Activated CD4-positive, alpha-beta T cell treated with anti-CD3 and anti-CD28 coated beads, Interleukin-2, amount 10 ng/mL, durations not matched to agents 7 days and 5 days (primary cell): ENCODE measurements around the gene COA8. TPM values are rescaled to one million over a fixed set of nuclear protein-coding genes. Genes with fewer than 3 reads are reported as not detected.

Experiments used
- CTCF ChIA-PET: fragments of 350-600 bp; sonication (Branson Sonifier 250); formaldehyde crosslinking; loops from one replicate; lab custom pipeline; 2021; ENCODE audit warnings: antibody characterized with exemption; lab: Charles Lee
- POLR2A ChIA-PET: fragments of 350-600 bp; sonication (Branson Sonifier 250); formaldehyde crosslinking; loops from one replicate; lab custom pipeline; 2021; ENCODE audit warnings: antibody characterized with exemption; lab: Charles Lee
- DNase-seq: peaks from one replicate; pipeline ENCODE4 v3.0.0-alpha.2; 2020
- H3K27ac Mint-ChIP-seq: one replicate; pipeline ENCODE4 v1.8.0; 2021; ENCODE audit warnings: mild to moderate bottlenecking, moderate library complexity, mixed read lengths
- H3K27me3 Mint-ChIP-seq: one replicate; pipeline ENCODE4 v1.8.0; 2021; ENCODE audit warnings: mixed read lengths
- H3K36me3 Mint-ChIP-seq: one replicate; pipeline ENCODE4 v1.8.0; 2021; ENCODE audit warnings: low read depth, mixed read lengths
- H3K4me1 Mint-ChIP-seq: one replicate; pipeline ENCODE4 v1.8.0; 2021; ENCODE audit warnings: mixed read lengths
- H3K4me3 Mint-ChIP-seq: one replicate; pipeline ENCODE4 v1.8.0; 2021; ENCODE audit warnings: mild to moderate bottlenecking, moderate library complexity, mixed read lengths
- H3K9me3 Mint-ChIP-seq: one replicate; pipeline ENCODE4 v1.8.0; 2021; ENCODE audit warnings: mixed read lengths
- total RNA-seq, 2 experiments: library from RNA; stranded (reverse); gene quantifications; one replicate each; pipeline ENCODE4 v1.2.3, GENCODE V29; 2021

COA8 gene
- total RNA-seq, 2 experiments from 2014 or later: 24.7 to 24.9 TPM

- H3K27me3 Mint-ChIP-seq: no peaks in the 10 kb centered on the region
- CTCF ChIA-PET: interaction anchor here (0.6 to 1.7 kb wide), 7 partner anchors 9 to 457 kb away, joined by 3 to 7 read pairs (median 4); no protein-coding TSS in a partner anchor
- H3K36me3 Mint-ChIP-seq: peaks cover 27% of the 10 kb centered on the region
- no peaks in the 10 kb centered on the region for H3K9me3 Mint-ChIP-seq
- peak overlapping the region; percentile 90 for H3K27ac Mint-ChIP-seq
- POLR2A ChIA-PET: interaction anchor here (0.7 to 1.0 kb wide), 3 partner anchors 40 to 322 kb away, joined by 3 to 4 read pairs (median 3); partner anchors contain the start of gene CKB
- H3K4me1 Mint-ChIP-seq: peaks cover 67% of the 10 kb centered on the region
- peak overlapping the region; percentile 92 for H3K4me3 Mint-ChIP-seq
- DNase-seq: no peak
Observed at GRCh38 chr14:103562179-103562428, 656 bp upstream of the COA8 start.

DNA sequence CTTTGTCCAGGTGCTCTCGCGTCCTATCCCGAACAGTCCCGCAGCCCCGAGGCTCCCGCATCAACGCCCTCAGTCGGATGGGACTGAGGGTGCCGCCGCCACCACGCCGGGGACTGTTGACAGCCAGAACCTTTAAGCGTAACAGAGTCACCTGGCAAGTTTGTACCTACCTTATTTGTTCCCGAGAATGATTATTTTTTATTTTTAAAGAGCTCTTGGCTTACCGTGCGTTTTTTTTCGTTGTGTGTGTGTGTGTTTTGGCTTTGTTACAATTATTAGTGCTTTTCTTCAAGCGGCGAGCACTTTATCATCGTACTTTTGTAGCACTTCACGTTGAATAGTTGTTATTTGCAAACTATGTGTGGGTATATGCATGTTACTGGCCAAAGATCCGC is 463 bp downstream of the COA8 start:
- peaks cover 62% of the 10 kb centered on the region for H3K4me1 Mint-ChIP-seq
- ChIA-PET POLR2A (no interaction called here), CTCF (no interaction called here)
- peaks cover 24% of the 10 kb centered on the region for H3K36me3 Mint-ChIP-seq
- no peaks in the 10 kb centered on the region for H3K27me3 Mint-ChIP-seq
- no peak for DNase-seq
- H3K4me3 Mint-ChIP-seq: peak overlapping the region; percentile 88
- H3K9me3 Mint-ChIP-seq: no peaks in the 10 kb centered on the region
- peak overlapping the region; percentile 91 for H3K27ac Mint-ChIP-seq

GRCh38 chr14:103563844-103564505 is 1.2 kb downstream of the COA8 start:
- POLR2A ChIA-PET: no interaction called here
- Mint-ChIP-seq H3K4me3 (peak overlapping the region; percentile 88), H3K27ac (peak overlapping the region; percentile 42), H3K36me3 (peaks cover 19% of the 10 kb centered on the region), H3K9me3 (no peaks in the 10 kb centered on the region), H3K4me1 (peaks cover 56% of the 10 kb centered on the region), H3K27me3 (no peaks in the 10 kb centered on the region)
- DNase-seq: no peak
- CTCF ChIA-PET: interaction anchor here (0.6 to 0.9 kb wide), 3 partner anchors 13 to 268 kb away, joined by 3 to 4 read pairs (median 3); no protein-coding TSS in a partner anchor

- peaks cover 24% of the 10 kb centered on the region for H3K4me1 Mint-ChIP-seq
- CTCF ChIA-PET: interaction anchor here (0.6 to 1.5 kb wide), 3 partner anchors 9 to 48 kb away, joined by 4 read pairs; no protein-coding TSS in a partner anchor
- DNase-seq: no peak
- no peaks in the 10 kb centered on the region for H3K27me3 Mint-ChIP-seq
- POLR2A ChIA-PET: no interaction called here
- no peaks in the 10 kb centered on the region for H3K36me3 Mint-ChIP-seq
- no peak overlapping the region for H3K27ac Mint-ChIP-seq
- H3K4me3 Mint-ChIP-seq: no peak overlapping the region
- no peaks in the 10 kb centered on the region for H3K9me3 Mint-ChIP-seq
Observed at GRCh38 chr14:103568952-103569351, 6.2 kb downstream of the COA8 start.

DNA sequence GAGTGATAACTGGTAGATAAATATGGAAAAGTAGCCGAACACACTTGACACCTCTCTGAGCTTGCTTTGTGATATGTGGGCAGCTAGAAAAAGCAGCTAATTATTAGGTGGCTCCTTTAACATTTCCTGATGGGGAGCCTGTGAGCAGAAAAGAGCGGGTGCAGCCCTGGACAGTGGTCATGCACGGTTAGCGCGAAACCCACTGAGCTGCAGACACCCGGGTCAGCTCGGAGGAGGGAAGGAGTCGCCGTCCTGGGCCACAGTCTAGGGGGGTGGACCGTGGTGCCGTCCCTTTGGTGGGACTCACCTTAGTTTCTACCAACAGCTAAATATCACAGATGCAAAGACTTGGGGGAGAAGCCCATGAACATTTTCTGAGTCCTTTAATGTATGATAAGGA is 6.6 kb downstream of the COA8 start:
- no peak for DNase-seq

GRCh38 chr14:103574104-103574503 is 11.3 kb downstream of the COA8 start:
- no peak for DNase-seq
- Mint-ChIP-seq H3K4me1 (peaks cover 1% of the 10 kb centered on the region), H3K27me3 (no peaks in the 10 kb centered on the region), H3K4me3 (no peak overlapping the region), H3K9me3 (no peaks in the 10 kb centered on the region), H3K27ac (no peak overlapping the region), H3K36me3 (peaks cover 14% of the 10 kb centered on the region)
- ChIA-PET POLR2A (no interaction called here), CTCF (interaction anchor here (1.4 kb wide), 1 partner anchor 12 kb away, joined by 7 read pairs; the partner anchor contains the start of genes BAG5 and COA8)

More for the DNA sequence above, 6.6 kb downstream of the COA8 start:
- ChIA-PET CTCF (interaction anchor here (0.6 to 1.2 kb wide), 2 partner anchors 10 to 42 kb away, joined by 4 read pairs; no protein-coding TSS in a partner anchor), POLR2A (no interaction called here)
- Mint-ChIP-seq H3K27me3 (no peaks in the 10 kb centered on the region), H3K36me3 (peaks cover 4% of the 10 kb centered on the region), H3K9me3 (no peaks in the 10 kb centered on the region), H3K4me1 (peaks cover 21% of the 10 kb centered on the region), H3K4me3 (no peak overlapping the region), H3K27ac (no peak overlapping the region)

DNA sequence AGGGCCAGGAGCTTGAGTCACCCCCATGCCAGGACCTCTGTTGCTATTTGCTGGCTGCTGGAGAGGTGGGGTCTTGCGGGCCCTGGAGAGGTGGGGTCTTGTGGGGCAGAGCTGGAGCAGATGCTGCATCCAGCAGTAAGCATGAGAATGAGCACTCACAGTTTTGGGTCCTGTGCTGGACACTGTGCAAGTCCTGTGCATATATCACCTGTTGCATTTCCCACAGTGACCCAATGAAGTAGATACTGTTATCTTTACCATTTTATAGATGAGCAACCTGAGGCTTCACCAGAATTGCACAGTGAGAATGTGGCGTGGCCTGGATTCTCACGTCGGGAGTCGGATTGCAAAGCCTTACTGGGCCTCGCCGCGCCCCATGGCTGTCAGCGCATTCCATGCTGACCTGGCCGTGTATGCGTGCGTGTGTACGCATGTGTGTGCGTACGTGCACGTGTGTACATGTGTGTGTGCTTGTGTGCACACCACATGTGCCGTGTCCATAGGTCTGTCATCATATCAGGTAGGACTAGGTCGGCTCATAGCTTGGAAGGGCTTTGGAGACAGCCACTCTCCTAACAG is 12.0 kb downstream of the COA8 start:
- Mint-ChIP-seq H3K36me3 (peaks cover 14% of the 10 kb centered on the region), H3K9me3 (no peaks in the 10 kb centered on the region), H3K27ac (no peak overlapping the region), H3K4me3 (no peak overlapping the region), H3K4me1 (peaks cover 1% of the 10 kb centered on the region), H3K27me3 (no peaks in the 10 kb centered on the region)
- DNase-seq: no peak
- ChIA-PET CTCF (interaction anchor here (1.1 to 1.4 kb wide), 2 partner anchors 13 to 499 kb away, joined by 4 to 7 read pairs; partner anchors contain the start of genes BAG5 and COA8), POLR2A (no interaction called here)

DNA sequence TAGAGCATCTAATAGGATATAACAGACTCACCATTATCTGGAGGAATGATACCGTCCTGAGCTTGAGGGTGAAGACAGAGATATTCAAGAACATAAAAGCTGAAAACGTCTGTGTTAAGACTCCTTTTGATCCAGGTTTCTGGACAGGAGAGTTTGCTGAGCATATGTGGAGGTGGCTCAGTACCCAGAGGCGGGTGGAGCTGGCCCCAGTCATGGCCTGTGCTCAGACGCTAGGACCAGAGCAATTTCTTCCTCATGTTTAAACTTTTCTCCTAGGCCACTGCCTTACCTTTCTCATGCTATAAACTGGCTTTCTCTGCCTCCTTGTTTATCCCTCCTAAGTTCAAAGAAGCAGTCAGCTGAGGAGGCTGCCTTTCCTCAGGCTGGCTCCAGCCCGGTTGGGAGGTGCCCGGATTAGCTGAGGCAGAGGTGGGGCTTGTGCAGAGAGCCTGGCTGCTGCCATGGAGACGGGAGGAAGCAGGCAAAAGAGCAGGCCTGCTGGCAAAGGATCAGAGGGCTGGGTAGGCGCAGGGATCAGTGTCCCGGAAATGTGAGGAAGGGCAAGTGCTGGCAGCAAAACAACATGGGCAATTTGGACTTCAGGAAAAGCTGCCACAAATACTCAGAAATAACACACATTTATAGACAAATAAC is 13.7 kb downstream of the COA8 start:
- H3K36me3 Mint-ChIP-seq: peaks cover 14% of the 10 kb centered on the region
- no peak for DNase-seq
- H3K27me3 Mint-ChIP-seq: no peaks in the 10 kb centered on the region
- H3K27ac Mint-ChIP-seq: no peak overlapping the region
- H3K4me1 Mint-ChIP-seq: peaks cover 1% of the 10 kb centered on the region
- no peaks in the 10 kb centered on the region for H3K9me3 Mint-ChIP-seq
- ChIA-PET POLR2A (no interaction called here), CTCF (interaction anchor here (1.2 kb wide), 1 partner anchor 32 kb away, joined by 3 read pairs; no protein-coding TSS in a partner anchor)
- no peak overlapping the region for H3K4me3 Mint-ChIP-seq

DNA sequence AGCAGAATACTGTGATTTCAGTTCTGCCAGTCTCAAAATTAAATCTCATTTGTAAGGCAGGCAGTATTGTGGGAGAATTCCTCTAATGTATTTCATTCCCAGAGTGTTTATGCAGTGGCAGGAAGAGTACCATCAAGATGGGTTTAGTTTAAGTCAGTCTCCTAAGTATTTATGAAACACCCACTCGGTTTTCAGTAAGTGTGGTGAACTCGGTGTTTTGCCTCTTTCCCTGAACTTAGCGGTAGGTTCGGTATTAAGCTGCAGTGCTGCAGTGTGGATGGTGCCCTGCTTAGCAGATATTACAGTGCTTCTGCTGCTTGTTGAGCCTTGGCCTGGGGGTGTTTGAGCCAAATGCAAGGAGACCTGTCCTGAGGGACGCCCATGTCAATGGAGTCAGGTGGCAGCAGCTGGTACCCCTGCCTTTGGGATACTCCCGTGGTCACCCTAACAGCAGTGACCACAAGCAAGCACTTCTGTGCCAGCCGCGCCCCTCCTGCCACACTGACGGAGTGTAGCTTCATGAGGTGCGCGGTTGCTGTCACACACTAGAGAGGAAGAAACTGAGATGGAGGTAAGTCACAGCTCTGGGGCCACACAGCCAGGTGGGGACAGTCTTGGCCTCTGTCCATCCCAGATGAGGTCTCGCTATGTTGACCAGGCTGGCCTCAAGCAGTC is 15.8 kb downstream of the COA8 start:
- DNase-seq: no peak
- H3K4me1 Mint-ChIP-seq: no peaks in the 10 kb centered on the region
- H3K27me3 Mint-ChIP-seq: no peaks in the 10 kb centered on the region
- H3K9me3 Mint-ChIP-seq: no peaks in the 10 kb centered on the region
- CTCF ChIA-PET: interaction anchor here (1.6 kb wide), 1 partner anchor 12 kb away, joined by 3 read pairs; no protein-coding TSS in a partner anchor
- POLR2A ChIA-PET: no interaction called here
- no peak overlapping the region for H3K4me3 Mint-ChIP-seq
- peaks cover 14% of the 10 kb centered on the region for H3K36me3 Mint-ChIP-seq
- H3K27ac Mint-ChIP-seq: no peak overlapping the region

DNA sequence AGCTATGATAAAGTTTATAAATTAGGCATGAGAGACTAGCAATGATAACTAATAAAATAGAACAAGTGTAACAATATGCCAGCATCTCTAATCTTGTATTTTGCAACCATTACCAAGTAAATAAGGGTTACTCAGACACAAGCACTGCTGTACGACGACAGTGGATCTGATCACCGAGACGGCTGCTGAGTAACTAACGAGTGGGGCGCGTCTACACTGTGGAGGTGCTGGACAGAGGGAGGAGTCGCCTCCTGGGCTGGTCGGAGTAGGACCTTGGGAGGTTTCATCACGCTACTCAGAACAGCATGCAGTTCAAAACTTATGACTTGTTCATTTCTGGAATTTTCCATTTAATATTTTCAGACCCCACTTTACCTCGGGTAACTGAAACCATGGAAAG is 18.4 kb downstream of the COA8 start:
- H3K27me3 Mint-ChIP-seq: no peaks in the 10 kb centered on the region
- no peak for DNase-seq
- no peaks in the 10 kb centered on the region for H3K4me1 Mint-ChIP-seq
- no peak overlapping the region for H3K27ac Mint-ChIP-seq
- POLR2A ChIA-PET: no interaction called here
- CTCF ChIA-PET: interaction anchor here (0.8 kb wide), 1 partner anchor 10 kb away, joined by 3 read pairs; no protein-coding TSS in a partner anchor
- H3K9me3 Mint-ChIP-seq: no peaks in the 10 kb centered on the region
- H3K4me3 Mint-ChIP-seq: no peak overlapping the region
- peaks cover 3% of the 10 kb centered on the region for H3K36me3 Mint-ChIP-seq

GRCh38 chr14:103581954-103582703 is 19.4 kb downstream of the COA8 start:
- Mint-ChIP-seq H3K4me3 (no peak overlapping the region), H3K9me3 (no peaks in the 10 kb centered on the region), H3K27ac (no peak overlapping the region), H3K36me3 (peaks cover 5% of the 10 kb centered on the region), H3K4me1 (no peaks in the 10 kb centered on the region), H3K27me3 (no peaks in the 10 kb centered on the region)
- ChIA-PET CTCF (no interaction called here), POLR2A (no interaction called here)
- no peak for DNase-seq

DNA sequence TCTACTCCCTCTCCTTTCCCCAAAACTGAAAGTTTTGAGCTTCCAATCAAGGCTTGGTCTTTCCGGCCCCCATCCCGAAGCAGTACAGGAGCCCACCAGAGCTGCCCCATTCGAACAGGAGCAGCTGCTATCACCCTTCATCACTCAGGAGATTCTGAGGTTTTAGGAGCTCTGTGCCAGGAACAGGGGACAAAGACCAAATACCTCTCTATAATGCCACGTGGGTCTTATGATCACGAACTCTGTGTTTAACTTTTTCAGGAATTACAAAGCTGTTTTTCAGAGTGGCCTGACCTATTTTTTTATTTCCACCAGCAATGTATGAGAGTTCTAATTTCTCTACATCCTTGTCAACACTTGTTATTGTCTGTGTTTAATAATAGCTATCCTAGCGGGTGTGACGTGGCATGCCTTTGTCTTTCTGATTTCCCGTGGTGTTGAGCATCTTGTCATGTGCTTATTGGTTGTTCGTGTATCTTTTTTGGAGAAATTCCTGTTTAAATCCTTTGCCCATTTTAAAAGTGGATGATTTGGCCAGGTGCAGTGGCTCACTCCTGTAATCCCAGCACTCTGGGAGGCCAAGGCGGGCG is 21.7 kb downstream of the COA8 start:
- DNase-seq: no peak
- Mint-ChIP-seq H3K27me3 (no peaks in the 10 kb centered on the region), H3K9me3 (no peaks in the 10 kb centered on the region), H3K4me1 (no peaks in the 10 kb centered on the region), H3K4me3 (no peak overlapping the region), H3K27ac (no peak overlapping the region), H3K36me3 (peaks cover 7% of the 10 kb centered on the region)
- ChIA-PET CTCF (interaction anchor here (1.0 kb wide), 1 partner anchor 30 kb away, joined by 3 read pairs; no protein-coding TSS in a partner anchor), POLR2A (no interaction called here)
